ENCODE measurements around the gene ZNF169. TPM values are rescaled to one million over a fixed set of nuclear protein-coding genes. Genes with fewer than 3 reads are reported as not detected.
"Not testable (repeated sequence)": the region's sequence is repeated elsewhere in the genome, so short reads cannot be mapped to it uniquely, and the experiment has no call there.

ZNF169 gene
- total RNA-seq, 4 donors from 2014 or later = 13.5 to 51.8 (median 29.7) TPM

- H3K36me3 ChIP-seq, DNase-seq, H3K4me1 ChIP-seq, H3K27ac ChIP-seq, H3K9me3 ChIP-seq, H3K27me3 ChIP-seq, H3K4me3 ChIP-seq: not testable (repeated sequence)
Observed at GRCh38 chr9:94325583-94325982, 66.5 kb downstream of the ZNF169 start.

GRCh38 chr9:94328544-94328943 lies 69.4 kb downstream of the ZNF169 start, which contains the start of gene NUTM2F:
Gene NUTM2F (minus strand): TSS chr9:94328644. CDS start chr9:94328623, 21 bp downstream.
- H3K27me3 ChIP-seq, H3K4me1 ChIP-seq, DNase-seq, H3K36me3 ChIP-seq, H3K27ac ChIP-seq, H3K9me3 ChIP-seq, H3K4me3 ChIP-seq: not testable (repeated sequence)

GRCh38 chr9:94336445-94336844 lies 77.3 kb downstream of the ZNF169 start:
- not testable (repeated sequence) for H3K27ac ChIP-seq, DNase-seq, H3K9me3 ChIP-seq, H3K4me3 ChIP-seq, H3K27me3 ChIP-seq, H3K36me3 ChIP-seq, H3K4me1 ChIP-seq

GRCh38 chr9:94338723-94339122 lies 79.6 kb downstream of the ZNF169 start:
- H3K4me3 ChIP-seq, H3K36me3 ChIP-seq, H3K9me3 ChIP-seq, H3K4me1 ChIP-seq, DNase-seq, H3K27me3 ChIP-seq, H3K27ac ChIP-seq: not testable (repeated sequence)

- H3K36me3 ChIP-seq, DNase-seq, H3K9me3 ChIP-seq: not testable (repeated sequence)
Observed at GRCh38 chr9:94339657-94340056, 80.6 kb downstream of the ZNF169 start.

GRCh38 chr9:94340750-94341149 lies 81.7 kb downstream of the ZNF169 start:
- not testable (repeated sequence) for H3K27me3 ChIP-seq, DNase-seq, H3K4me1 ChIP-seq

More at GRCh38 chr9:94339657-94340056, 80.6 kb downstream of the ZNF169 start:
- H3K27ac ChIP-seq, H3K4me1 ChIP-seq, H3K4me3 ChIP-seq, H3K27me3 ChIP-seq: not testable (repeated sequence)

GRCh38 chr9:94341703-94342102 lies 82.6 kb downstream of the ZNF169 start:
- not testable (repeated sequence) for H3K9me3 ChIP-seq, DNase-seq

More at GRCh38 chr9:94340750-94341149, 81.7 kb downstream of the ZNF169 start:
- not testable (repeated sequence) for H3K4me3 ChIP-seq, H3K9me3 ChIP-seq, H3K36me3 ChIP-seq, H3K27ac ChIP-seq

GRCh38 chr9:94347451-94347850 lies 88.4 kb downstream of the ZNF169 start:
- DNase-seq, H3K4me1 ChIP-seq, H3K36me3 ChIP-seq, H3K9me3 ChIP-seq, H3K27me3 ChIP-seq, H3K4me3 ChIP-seq, H3K27ac ChIP-seq: not testable (repeated sequence)

More at GRCh38 chr9:94341703-94342102, 82.6 kb downstream of the ZNF169 start:
- H3K36me3 ChIP-seq, H3K4me3 ChIP-seq, H3K27ac ChIP-seq, H3K27me3 ChIP-seq, H3K4me1 ChIP-seq: not testable (repeated sequence)

GRCh38 chr9:94348754-94349153 lies 89.7 kb downstream of the ZNF169 start:
- H3K36me3 ChIP-seq, H3K4me3 ChIP-seq, H3K4me1 ChIP-seq, H3K9me3 ChIP-seq, DNase-seq, H3K27me3 ChIP-seq, H3K27ac ChIP-seq: not testable (repeated sequence)

Other genes with a start within 250 kb of the ZNF169 start
- 10 to 100 TPM in 2 of 4 donors, 1 to 10 TPM in 2; 7.2 to 15.7 (median 9.4) TPM for gene PTPDC1, start 174.8 kb upstream of the ZNF169 start, total RNA-seq
- not detected for gene NUTM2F, start 69.3 kb downstream of the ZNF169 start, total RNA-seq

Data from Peyer's patch (tissue), 4 donors.